OCI-LY3 (cell line): ENCODE data around the gene APBA1.

Source experiments
- H2AFZ ChIP-seq: fragments of 200-600, 300-600 bp; shearing (Covaris generic); 2 replicates; pipeline ENCODE4 v1.6.0; 2014; ENCODE audit warnings: antibody characterized with exemption, low read depth, low read length
- H3K27ac ChIP-seq: fragments of 200-600, 300-600 bp; sonication (generic); 2 replicates; pipeline ENCODE4 v1.5.1; 2014; ENCODE audit warnings: mild to moderate bottlenecking, low read length, moderate library complexity, mixed read lengths
- H3K27me3 ChIP-seq: fragments of 200-600, 300-600 bp; sonication (generic); 2 replicates; pipeline ENCODE4 v1.6.1; 2014; ENCODE audit warnings: low read depth, low read length, mixed read lengths
- H3K36me3 ChIP-seq: fragments of 200-600, 300-600 bp; sonication (generic); replicated peaks from 2 replicates; pipeline ENCODE3; 2014; ENCODE audit warnings: low read depth, low read length, mixed read lengths
- H3K4me1 ChIP-seq: fragments of 300-600, 200-600 bp; sonication (generic); 2 replicates; pipeline ENCODE4 v1.6.1; 2014; ENCODE audit warnings: low read length, mixed read lengths
- H3K4me2 ChIP-seq: fragments of 200-600, 300-600 bp; sonication (generic); 2 replicates; pipeline ENCODE4 v1.6.1; 2014; ENCODE audit warnings: low read length, mixed read lengths
- H3K4me3 ChIP-seq: fragments of 300-600, 200-600 bp; sonication (generic); 2 replicates; pipeline ENCODE4 v1.5.1; 2014; ENCODE audit warnings: antibody characterized with exemption, mild to moderate bottlenecking, low read length, moderate library complexity
- H3K79me2 ChIP-seq: fragments of 300-600, 200-600 bp; shearing (Covaris generic); 2 replicates; pipeline ENCODE4 v1.6.1; 2014; ENCODE audit warnings: mild to moderate bottlenecking, low read length, mixed read lengths
- H3K9ac ChIP-seq: fragments of 300-600, 200-600 bp; shearing (Covaris generic); 2 replicates; pipeline ENCODE4 v1.6.0; 2014; ENCODE audit warnings: mild to moderate bottlenecking, low read length, moderate library complexity
- H3K9me3 ChIP-seq: fragments of 200-600, 300-600 bp; shearing (Covaris generic); 2 replicates; pipeline ENCODE4 v1.6.1; 2014; ENCODE audit warnings: low read length, mixed read lengths; ENCODE audit not compliant: insufficient read depth
- H4K20me1 ChIP-seq: fragments of 200-600, 300-600 bp; sonication (generic); 2 replicates; pipeline ENCODE4 v1.6.1; 2016; ENCODE audit warnings: low read length, mixed read lengths; ENCODE audit not compliant: insufficient read depth
- EZH2phosphoT487 ChIP-seq: fragments of 200-600 bp; shearing (Covaris generic); IDR thresholded peaks from 2 replicates; pipeline ENCODE4 v1.6.1; 2018; ENCODE audit warnings: antibody characterized with exemption, mixed run types, low read depth
- TF ChIP-seq, protein P1 (sequence below): fragments of 200-600, 300-600 bp; sonication (generic); IDR thresholded peaks from 2 replicates; pipeline ENCODE4 v1.5.1; 2014; ENCODE audit warnings: antibody characterized with exemption, low read length, low read depth

Gene APBA1

DNA sequence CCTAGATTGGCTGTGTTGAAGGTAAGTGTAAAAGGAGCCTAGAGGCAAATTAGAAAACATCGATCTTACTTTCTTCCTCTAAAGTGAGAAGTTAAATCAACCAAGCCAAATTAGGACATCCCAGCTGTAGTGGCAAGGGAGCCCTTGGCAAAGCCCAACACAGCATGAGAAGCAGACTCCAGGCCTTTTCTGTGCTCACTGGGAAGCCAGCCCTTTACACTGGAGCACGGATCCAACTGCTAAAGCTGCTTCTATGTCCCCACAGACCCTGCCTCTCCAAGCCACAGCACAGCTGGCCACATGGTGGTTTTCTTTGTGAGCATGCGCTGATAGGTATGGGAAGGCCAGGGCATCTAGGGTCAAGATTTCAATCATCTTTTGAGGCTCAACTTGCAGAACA lies 94.1 kb downstream of the APBA1 start:
- H3K9me3 ChIP-seq = no peaks in the 10 kb centered on the region
- no peak overlapping the region for H3K4me2 ChIP-seq
- H3K9ac ChIP-seq = no peak overlapping the region
- peaks cover 24% of the 10 kb centered on the region for H3K27me3 ChIP-seq
- no peak for TF ChIP-seq EZH2phosphoT487
- TF ChIP-seq, protein P1, sequence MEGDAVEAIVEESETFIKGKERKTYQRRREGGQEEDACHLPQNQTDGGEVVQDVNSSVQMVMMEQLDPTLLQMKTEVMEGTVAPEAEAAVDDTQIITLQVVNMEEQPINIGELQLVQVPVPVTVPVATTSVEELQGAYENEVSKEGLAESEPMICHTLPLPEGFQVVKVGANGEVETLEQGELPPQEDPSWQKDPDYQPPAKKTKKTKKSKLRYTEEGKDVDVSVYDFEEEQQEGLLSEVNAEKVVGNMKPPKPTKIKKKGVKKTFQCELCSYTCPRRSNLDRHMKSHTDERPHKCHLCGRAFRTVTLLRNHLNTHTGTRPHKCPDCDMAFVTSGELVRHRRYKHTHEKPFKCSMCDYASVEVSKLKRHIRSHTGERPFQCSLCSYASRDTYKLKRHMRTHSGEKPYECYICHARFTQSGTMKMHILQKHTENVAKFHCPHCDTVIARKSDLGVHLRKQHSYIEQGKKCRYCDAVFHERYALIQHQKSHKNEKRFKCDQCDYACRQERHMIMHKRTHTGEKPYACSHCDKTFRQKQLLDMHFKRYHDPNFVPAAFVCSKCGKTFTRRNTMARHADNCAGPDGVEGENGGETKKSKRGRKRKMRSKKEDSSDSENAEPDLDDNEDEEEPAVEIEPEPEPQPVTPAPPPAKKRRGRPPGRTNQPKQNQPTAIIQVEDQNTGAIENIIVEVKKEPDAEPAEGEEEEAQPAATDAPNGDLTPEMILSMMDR = no peak
- H3K4me1 ChIP-seq = no peaks in the 10 kb centered on the region
- no peak overlapping the region for H3K27ac ChIP-seq
- H3K4me3 ChIP-seq = no peak overlapping the region
- H4K20me1 ChIP-seq = no peaks in the 10 kb centered on the region
- no peaks in the 10 kb centered on the region for H3K79me2 ChIP-seq
- no peaks in the 10 kb centered on the region for H3K36me3 ChIP-seq
- H2AFZ ChIP-seq = no peak overlapping the region

DNA sequence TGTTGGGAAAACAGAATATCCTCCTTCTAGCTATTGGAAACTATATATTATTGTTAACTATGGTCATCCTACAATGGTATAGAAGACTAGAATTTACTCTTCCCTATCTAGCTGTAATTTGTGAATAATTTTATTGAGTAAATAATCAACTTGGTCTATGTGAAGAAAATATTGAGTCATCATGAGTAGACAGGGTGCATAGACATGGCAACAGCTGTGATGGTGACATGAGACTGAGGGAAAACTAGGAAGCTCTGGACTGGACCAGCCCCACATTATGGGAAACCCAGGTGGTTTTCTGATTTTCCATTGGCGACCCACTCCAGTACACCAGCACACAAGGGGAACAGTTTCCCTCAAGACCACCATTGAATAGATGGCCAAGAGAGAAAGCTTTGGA lies 95.0 kb downstream of the APBA1 start:
- no peaks in the 10 kb centered on the region for H3K9me3 ChIP-seq
- no peak overlapping the region for H3K4me2 ChIP-seq
- H3K4me1 ChIP-seq = no peaks in the 10 kb centered on the region
- H3K4me3 ChIP-seq = no peak overlapping the region
- TF ChIP-seq EZH2phosphoT487 = no peak
- TF ChIP-seq, protein P1 = no peak
- no peak overlapping the region for H3K27ac ChIP-seq
- H2AFZ ChIP-seq = no peak overlapping the region
- H4K20me1 ChIP-seq = no peaks in the 10 kb centered on the region
- H3K9ac ChIP-seq = no peak overlapping the region
- peaks cover 26% of the 10 kb centered on the region for H3K27me3 ChIP-seq
- no peaks in the 10 kb centered on the region for H3K79me2 ChIP-seq
- H3K36me3 ChIP-seq = no peaks in the 10 kb centered on the region

DNA sequence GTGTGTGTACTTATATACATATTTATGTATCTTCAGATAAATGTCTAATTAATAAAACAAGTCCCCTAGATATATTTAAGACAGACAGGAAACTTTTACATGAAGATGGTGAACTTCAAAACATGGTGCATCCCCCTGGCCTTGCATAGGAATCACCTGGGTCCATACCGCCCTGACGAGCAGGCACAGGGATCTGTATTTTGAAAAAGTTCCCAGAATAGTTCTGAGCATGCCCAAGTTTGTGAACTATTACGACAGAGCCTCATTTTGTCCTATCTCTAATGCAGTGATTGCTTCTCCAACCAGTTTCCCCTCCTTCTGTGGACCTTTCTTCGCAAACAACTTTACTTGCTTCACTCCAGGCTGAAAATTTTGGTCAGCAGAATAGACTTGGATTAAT lies 98.1 kb downstream of the APBA1 start:
- H3K27ac ChIP-seq = no peak overlapping the region

DNA sequence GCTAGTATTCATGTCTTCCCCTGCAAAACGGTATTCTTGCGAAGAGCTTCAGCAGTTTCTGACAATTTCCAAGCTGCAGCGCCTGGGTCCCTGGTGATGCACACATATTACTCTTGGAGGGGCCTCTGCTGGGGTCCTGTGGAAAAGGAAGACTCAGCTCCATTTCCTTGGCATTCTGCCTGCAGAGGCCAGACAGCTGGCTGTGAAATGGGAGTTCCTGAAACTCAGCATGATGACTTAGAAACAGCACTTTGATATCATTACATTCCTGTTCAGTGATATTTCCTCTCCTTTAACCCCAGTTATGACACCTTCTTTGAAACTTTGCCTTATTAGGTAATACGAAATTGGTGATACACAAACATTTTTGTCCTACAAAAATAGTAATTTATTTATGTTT lies 98.5 kb downstream of the APBA1 start:
- no peaks in the 10 kb centered on the region for H3K79me2 ChIP-seq
- H3K27me3 ChIP-seq = peaks cover 10% of the 10 kb centered on the region; the same call in 1 of the 2 replicates
- no peaks in the 10 kb centered on the region for H3K9me3 ChIP-seq
- TF ChIP-seq EZH2phosphoT487 = no peak
- no peak overlapping the region for H3K4me3 ChIP-seq
- H3K9ac ChIP-seq = no peak overlapping the region
- no peak overlapping the region for H2AFZ ChIP-seq
- H3K4me2 ChIP-seq = no peak overlapping the region
- no peak overlapping the region for H3K27ac ChIP-seq
- no peaks in the 10 kb centered on the region for H3K4me1 ChIP-seq
- no peaks in the 10 kb centered on the region for H4K20me1 ChIP-seq
- no peaks in the 10 kb centered on the region for H3K36me3 ChIP-seq

More for the DNA sequence above, 98.1 kb downstream of the APBA1 start:
- Histone ChIP-seq H3K79me2 (no peaks in the 10 kb centered on the region), H3K36me3 (no peaks in the 10 kb centered on the region), H3K9me3 (no peaks in the 10 kb centered on the region), H3K27me3 (peaks cover 10% of the 10 kb centered on the region; the same call in 1 of the 2 replicates), H3K9ac (no peak overlapping the region), H2AFZ (no peak overlapping the region), H3K4me3 (no peak overlapping the region), H3K4me2 (no peak overlapping the region), H4K20me1 (no peaks in the 10 kb centered on the region), H3K4me1 (no peaks in the 10 kb centered on the region)
- no peak for TF ChIP-seq EZH2phosphoT487
- TF ChIP-seq, protein P1 = no peak

DNA sequence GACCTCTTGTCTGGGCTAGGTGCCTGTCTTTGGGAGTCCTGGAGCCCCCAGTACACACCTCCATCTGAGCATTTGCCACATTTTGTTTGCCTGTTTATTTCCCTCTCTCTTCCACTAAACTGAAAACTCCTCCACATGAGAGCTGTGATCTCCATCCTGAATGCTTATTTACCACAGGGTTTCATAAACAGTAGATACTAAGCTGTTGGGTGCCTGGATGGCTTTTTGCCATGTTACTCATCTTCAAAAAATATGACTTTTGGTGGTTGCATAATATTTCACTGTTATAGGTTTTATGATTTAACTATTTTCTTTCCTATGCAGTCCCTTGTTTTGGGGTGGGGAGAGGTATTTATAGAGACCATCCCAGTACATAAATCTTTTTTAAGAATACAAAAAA lies 99.6 kb downstream of the APBA1 start:
- Histone ChIP-seq H3K9me3 (no peaks in the 10 kb centered on the region), H3K27me3 (peaks cover 10% of the 10 kb centered on the region; the same call in 1 of the 2 replicates), H3K4me3 (no peak overlapping the region), H3K36me3 (no peaks in the 10 kb centered on the region), H3K9ac (no peak overlapping the region), H3K4me1 (no peaks in the 10 kb centered on the region), H4K20me1 (no peaks in the 10 kb centered on the region), H2AFZ (no peak overlapping the region), H3K4me2 (no peak overlapping the region), H3K79me2 (no peaks in the 10 kb centered on the region), H3K27ac (no peak overlapping the region)
- TF ChIP-seq, protein P1 = no peak
